ENCODE measurements around the gene PLAGL1. TPM values are rescaled to one million over a fixed set of nuclear protein-coding genes. Genes with fewer than 3 reads are reported as not detected.

PLAGL1 gene
- total and polyA plus RNA-seq, 2 of the 8 experiments (the other 6 are each of a cell fraction or from before 2014, with no cell fraction given): 0.94 to 1.1 TPM

DNA sequence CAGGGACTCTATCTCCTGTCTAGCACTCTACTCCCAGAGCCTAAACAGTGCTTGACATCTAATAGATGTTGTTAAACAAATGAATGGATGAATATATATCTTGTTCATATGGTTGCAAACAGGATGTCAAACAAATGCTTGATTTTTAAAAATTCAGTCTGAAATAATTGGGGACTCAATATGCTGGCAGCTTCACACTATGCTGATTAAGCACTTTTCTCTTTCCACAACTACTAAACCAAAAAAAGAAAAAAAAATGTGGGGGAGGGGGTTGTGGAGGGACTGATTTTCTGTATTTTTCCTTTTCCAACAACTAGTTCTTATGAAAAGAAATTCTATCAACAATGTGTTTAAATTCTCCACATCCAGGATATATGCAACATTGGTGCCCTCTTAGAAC is 44.4 kb upstream of the PLAGL1 start:
- TF ChIP-seq TEAD4 (IDR thresholded peaks at IDR 0.05; ENCODE audit: low read depth, low read length): no peak
- peak; percentile 76; the same call in 1 of the 2 replicates for TF ChIP-seq MAFK (IDR thresholded peaks at IDR 0.05; ENCODE audit: low read depth, low read length)
- TF ChIP-seq E2F6 (IDR thresholded peaks at IDR 0.05): no peak
- TF ChIP-seq GTF2F1 (IDR thresholded peaks at IDR 0.05; ENCODE audit: borderline replicate concordance, low read depth, low read length): no peak
- no peak for TF ChIP-seq PHF8 (conservative IDR thresholded peaks at IDR 0.05; ENCODE audit: low read depth, low read length)
- Histone ChIP-seq H3K36me3 (ENCODE audit: control insufficient read depth in 2 of 4, insufficient read depth in 4 of 4, low read length in 3 of 4) (no peaks in the 10 kb centered on the region), H4K8ac (ENCODE audit: extremely low read depth, insufficient read depth, low read length) (no peak overlapping the region), H2AFZ (ENCODE audit: low read length) (no peak overlapping the region), H2BK20ac (ENCODE audit: low read length) (no peak overlapping the region), H3K27ac (ENCODE audit: low read depth, low read length) (no peak overlapping the region), H3K14ac (ENCODE audit: insufficient read length) (no peak overlapping the region), H3K4me2 (ENCODE audit: insufficient read depth in 1 of 2, low read depth in 2 of 2, low read length in 2 of 2) (no peak overlapping the region), H2BK120ac (replicated peaks; ENCODE audit: low read depth, low read length) (no peak overlapping the region), H3K23ac (ENCODE audit: insufficient read length) (no peak overlapping the region), H3K23me2 (ENCODE audit: low read depth, low read length) (no peaks in the 10 kb centered on the region), H3K4me3 (ENCODE audit: extremely low read depth in 1 of 4, insufficient read depth in 2 of 4, low read depth in 3 of 4, low read length in 4 of 4) (no peak overlapping the region), H4K91ac (replicated peaks; ENCODE audit: insufficient read length, low read length) (no peak overlapping the region), H3K27me3 (replicated peaks in 1 of 4; ENCODE audit: control insufficient read depth in 3 of 4, extremely low read depth in 1 of 4, insufficient read depth in 3 of 4, low read length in 3 of 4) (peaks cover 0 to 1% (median 0%) of the 10 kb centered on the region in 4 experiments; a peak in 1 of 7 replicates), H3K56ac (replicated peaks; ENCODE audit: insufficient read length, low read depth, low read length) (no peak overlapping the region), H3K4me1 (replicated peaks in 1 of 4; ENCODE audit: control insufficient read depth in 3 of 4, insufficient read depth in 4 of 4, low read length in 3 of 4) (no peaks in the 10 kb centered on the region), H3K9ac (replicated peaks in 1 of 4; ENCODE audit: extremely low read depth in 1 of 4, low read depth in 3 of 4, low read length in 3 of 4) (no peak overlapping the region), H4K20me1 (replicated peaks in 1 of 2; ENCODE audit: control insufficient read depth in 1 of 2, insufficient read depth in 2 of 2, low read length in 2 of 2) (no peaks in the 10 kb centered on the region), H2BK5ac (ENCODE audit: low read depth, low read length) (no peak overlapping the region), H3K79me2 (ENCODE audit: control insufficient read depth in 1 of 2, insufficient read depth in 2 of 2, low read length in 2 of 2) (no peaks in the 10 kb centered on the region), H3K18ac (ENCODE audit: extremely low read depth, low read length) (no peak overlapping the region), H3K4ac (replicated peaks; ENCODE audit: insufficient read length, low read depth, low read length) (no peak overlapping the region), H2BK15ac (ENCODE audit: low read length) (no peak overlapping the region), H2BK12ac (ENCODE audit: low read depth, low read length) (no peak overlapping the region), H3K9me3 (ENCODE audit: insufficient read depth in 2 of 2, low read depth in 1 of 2, low read length in 1 of 2) (peaks cover 2 to 3% of the 10 kb centered on the region in 2 experiments; a peak in 1 of 4 replicates), H4K5ac (ENCODE audit: insufficient read length, low read depth, low read length) (no peak overlapping the region), H3K79me1 (ENCODE audit: low read depth, low read length) (no peaks in the 10 kb centered on the region), H2AK5ac (ENCODE audit: low read depth, low read length) (no peak overlapping the region)
- DNase-seq (ENCODE audit: low read depth in 1 of 2, low spot score in 2 of 2) (no peak), FAIRE-seq (no peak)
- CTCF ChIA-PET (ENCODE audit: partially characterized antibody): no interaction called here
- POLR2A ChIA-PET (ENCODE audit: partially characterized antibody): interaction anchor here (1.2 kb wide), 1 partner anchor 11 kb away, joined by 5 read pairs; no protein-coding TSS in a partner anchor
